Sigmoid colon (tissue), 7 donors: Measurements from ENCODE around the gene OSBP2. TPM values are rescaled to one million over a fixed set of nuclear protein-coding genes. Genes with fewer than 3 reads are reported as not detected.

ENCODE experiments used
- DNase-seq: peaks from one replicate; pipeline ENCODE4 v3.0.0-alpha.2; 2019
- H3K27ac ChIP-seq, 4 donors: fragments of 200-600 bp; sonication (generic); one replicate each; pipeline ENCODE4 v1.5.1; 2016 to 2019; ENCODE audit warnings: mild to moderate bottlenecking in 1 of 4
- H3K27me3 ChIP-seq, 3 donors: fragments of 200-600 bp; sonication (generic); one replicate each; pipeline ENCODE4 v1.5.1; 2019; ENCODE audit warnings: mild to moderate bottlenecking in 1 of 3
- H3K36me3 ChIP-seq, 4 donors: fragments of 200-600 bp; sonication (generic); one replicate each; pipeline ENCODE4 v1.5.1; 2016 to 2019
- H3K4me1 ChIP-seq, 4 donors: fragments of 200-600 bp; sonication (generic); one replicate each; pipeline ENCODE4 v1.5.1; 2017 to 2019
- H3K4me3 ChIP-seq, 4 donors: fragments of 200-600 bp; sonication (generic); one replicate each; pipeline ENCODE4 v1.5.1; 2017 to 2019; ENCODE audit warnings: mild to moderate bottlenecking in 2 of 4, moderate library complexity in 1 of 4
- H3K9me3 ChIP-seq, 4 donors: fragments of 200-600 bp in 3 of 4; sonication (generic) in 3 of 4; one replicate each; pipeline versions ENCODE4 v1.5.1 to v1.6.1; 2013 to 2019
- CTCF ChIP-seq, 4 experiments: fragments of 450-650 bp in 3 of 4; fragments of 200-600 bp in 1 of 4; IDR thresholded peaks; one replicate each; pipeline ENCODE4 v1.5.1; 2016 to 2019; ENCODE audit warnings: antibody characterized with exemption in 4 of 4, mild to moderate bottlenecking in 3 of 4, moderate library complexity in 2 of 4
- EP300 ChIP-seq, 4 donors: sonication (generic); formaldehyde crosslinking; IDR thresholded peaks; one replicate each; pipeline ENCODE4 v1.6.1; 2017; ENCODE audit warnings: antibody characterized with exemption in 4 of 4
- POLR2A ChIP-seq, 2 donors: fragments of 450-650 bp; IDR thresholded peaks; one replicate each; pipeline ENCODE4 v1.6.1; 2016; ENCODE audit warnings: antibody characterized with exemption in 2 of 2, mild to moderate bottlenecking in 2 of 2, moderate library complexity in 2 of 2
- POLR2AphosphoS5 ChIP-seq, 4 donors: sonication (generic); formaldehyde crosslinking; IDR thresholded peaks; one replicate each; pipeline ENCODE4 v1.6.1; 2017; ENCODE audit warnings: antibody characterized with exemption in 4 of 4
- WGBS, 2 donors: extraction: QIAGEN DNeasy Blood & Tissue Kit; methylation state at CpG; one replicate each; pipeline ENCODE4 v1.1.7; 2013; 5-methylcytosine and 5-hydroxymethylcytosine counted together
- intact Hi-C: fragments of 100-400 bp; cut with DNase I; formaldehyde crosslinking; loops from one replicate; pipeline ENCODE4 v1.15.1; 2023
- polyA plus RNA-seq, 3 donors: library from polyadenylated mRNA; stranded (reverse); fragments of 200-250 nt; gene quantifications; one replicate each; pipeline ENCODE4 v1.2.3, GENCODE V29; 2013
- total RNA-seq, 4 donors: library from RNA; depleted of rRNA; stranded (reverse); fragments of >200 nt; gene quantifications; one replicate each; pipeline ENCODE4 v1.1.0, GENCODE V29; 2016
- donor health status: healthy with polysubstance abuse.
- donor health status: Bipolar disorder and iron deficiency.
- donor health status: healthy.

OSBP2 gene
- total and polyA plus RNA-seq, 7 donors = 1.2 to 3.0 (median 1.6) TPM

GRCh38 chr22:30891443-30891755 is 196.7 kb downstream of the OSBP2 start:
- H3K27ac ChIP-seq = no peak overlapping the region
- no peak overlapping the region for H3K4me3 ChIP-seq
- no peak for DNase-seq
- 88% methylated on average over 8 of the region's 8 CpGs for WGBS, 2 donors
- no peaks in the 10 kb centered on the region for H3K27me3 ChIP-seq
- TF ChIP-seq EP300 (IDR thresholded peaks at IDR 0.05) (no peak), POLR2AphosphoS5 (IDR thresholded peaks at IDR 0.05) (no peak), CTCF (IDR thresholded peaks at IDR 0.05) (no peak), POLR2A (IDR thresholded peaks at IDR 0.05) (no peak)
- intact Hi-C loops = no loop called here
- no peaks in the 10 kb centered on the region for H3K9me3 ChIP-seq
- peaks cover 0 to 17% (median 0%) of the 10 kb centered on the region in 4 donors for H3K36me3 ChIP-seq
- H3K4me1 ChIP-seq = no peaks in the 10 kb centered on the region

GRCh38 chr22:30891781-30892180 is 197.1 kb downstream of the OSBP2 start:
- H3K36me3 ChIP-seq = peaks cover 0 to 17% (median 0%) of the 10 kb centered on the region in 4 donors
- intact Hi-C loops = no loop called here
- no peak for TF ChIP-seq POLR2A (IDR thresholded peaks at IDR 0.05)
- no peak for TF ChIP-seq CTCF (IDR thresholded peaks at IDR 0.05)
- TF ChIP-seq POLR2AphosphoS5 (IDR thresholded peaks at IDR 0.05) = no peak
- TF ChIP-seq EP300 (IDR thresholded peaks at IDR 0.05) = no peak
- no peak for DNase-seq
- no peaks in the 10 kb centered on the region for H3K4me1 ChIP-seq
- H3K9me3 ChIP-seq = no peaks in the 10 kb centered on the region
- WGBS, 2 donors = 80 to 89% methylated on average over 6 of the region's 6 CpGs
- H3K27me3 ChIP-seq = no peaks in the 10 kb centered on the region
- H3K27ac ChIP-seq = no peak overlapping the region
- no peak overlapping the region for H3K4me3 ChIP-seq

GRCh38 chr22:30892286-30892685 is 197.6 kb downstream of the OSBP2 start:
- H3K36me3 ChIP-seq = peaks cover 0 to 17% (median 0%) of the 10 kb centered on the region in 4 donors
- H3K9me3 ChIP-seq = no peaks in the 10 kb centered on the region
- H3K27me3 ChIP-seq = no peaks in the 10 kb centered on the region
- no peaks in the 10 kb centered on the region for H3K4me1 ChIP-seq
- TF ChIP-seq POLR2A (IDR thresholded peaks at IDR 0.05) (no peak), EP300 (IDR thresholded peaks at IDR 0.05) (no peak), CTCF (IDR thresholded peaks at IDR 0.05) (no peak), POLR2AphosphoS5 (IDR thresholded peaks at IDR 0.05) (no peak)
- 91 to 93% methylated on average over 8 of the region's 8 CpGs for WGBS, 2 donors
- intact Hi-C loops = no loop called here
- no peak overlapping the region for H3K4me3 ChIP-seq
- no peak for DNase-seq
- H3K27ac ChIP-seq = no peak overlapping the region

GRCh38 chr22:30892731-30893221 is 198.1 kb downstream of the OSBP2 start:
- intact Hi-C loops = no loop called here
- Histone ChIP-seq H3K4me3 (no peak overlapping the region), H3K27ac (no peak overlapping the region), H3K9me3 (no peaks in the 10 kb centered on the region), H3K4me1 (no peaks in the 10 kb centered on the region), H3K36me3 (peaks cover 0 to 17% (median 0%) of the 10 kb centered on the region in 4 donors), H3K27me3 (no peaks in the 10 kb centered on the region)
- 97% methylated on average over 5 of the region's 5 CpGs for WGBS, 2 donors
- DNase-seq = no peak
- TF ChIP-seq CTCF (IDR thresholded peaks at IDR 0.05) (no peak), EP300 (IDR thresholded peaks at IDR 0.05) (no peak), POLR2A (IDR thresholded peaks at IDR 0.05) (no peak), POLR2AphosphoS5 (IDR thresholded peaks at IDR 0.05) (no peak)
